IPS DF 6.9 (cell line): ENCODE results near the gene FLRT3.

ENCODE experiments used
- DNase-seq: peaks from one replicate; pipeline ENCODE4 v3.0.0-alpha.2; 2013; ENCODE audit warnings: low read depth, low spot score
- H3K27ac ChIP-seq: one replicate; pipeline ENCODE4 v1.5.1; 2013; ENCODE audit warnings: low read length, control low read depth
- H3K27me3 ChIP-seq: 2 replicates; pipeline ENCODE4 v1.6.1; 2013; ENCODE audit warnings: mild to moderate bottlenecking, low read length; ENCODE audit not compliant: control insufficient read depth, insufficient read depth
- H3K36me3 ChIP-seq: 2 replicates; pipeline ENCODE4 v1.6.1; 2013; ENCODE audit warnings: low read length; ENCODE audit not compliant: control insufficient read depth, insufficient read depth
- H3K4me1 ChIP-seq: 2 replicates; pipeline ENCODE4 v1.6.1; 2013; ENCODE audit warnings: low read length; ENCODE audit not compliant: control insufficient read depth, insufficient read depth
- H3K4me3 ChIP-seq: 2 replicates; pipeline ENCODE4 v1.5.1; 2013; ENCODE audit warnings: mild to moderate bottlenecking, low read length
- H3K9me3 ChIP-seq: 2 replicates; pipeline ENCODE4 v1.6.1; 2013; ENCODE audit warnings: low read length, inconsistent platforms; ENCODE audit not compliant: control insufficient read depth, insufficient read depth
- WGBS: extraction: QIAGEN DNeasy Blood & Tissue Kit; methylation state at CpG from one replicate; pipeline ENCODE4 v1.1.7; 2013; ENCODE audit warnings: mixed read lengths, missing lambda C conversion rate; ENCODE audit not compliant: insufficient read length, insufficient coverage; 5-methylcytosine and 5-hydroxymethylcytosine counted together

FLRT3 gene

DNA sequence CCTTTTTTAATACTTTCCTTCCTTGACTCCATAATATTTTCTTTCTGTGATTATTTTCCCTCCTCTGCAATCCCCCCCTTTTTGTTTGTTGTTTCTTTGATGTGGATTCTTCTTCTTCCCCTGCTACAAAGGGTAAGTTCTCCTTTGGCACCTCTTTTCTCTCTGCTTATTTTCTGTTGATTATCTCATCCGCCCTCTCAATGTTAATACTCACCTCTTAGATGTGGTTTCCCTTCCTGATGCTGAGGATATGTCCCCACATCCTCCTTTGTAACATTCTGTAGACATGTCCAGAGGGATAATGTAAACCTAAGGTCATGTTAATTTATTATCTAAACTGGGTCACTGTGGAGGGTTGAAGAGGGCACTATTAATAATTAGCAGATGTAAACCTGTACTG, 17.7 kb downstream of the FLRT3 start:
- Histone ChIP-seq H3K4me1 (no peaks in the 10 kb centered on the region), H3K4me3 (no peak overlapping the region), H3K36me3 (no peaks in the 10 kb centered on the region), H3K27ac (no peak overlapping the region), H3K9me3 (no peaks in the 10 kb centered on the region), H3K27me3 (no peaks in the 10 kb centered on the region)
- no CpG with 5 or more reads among the region's 1 CpG for WGBS
- no peak for DNase-seq

DNA sequence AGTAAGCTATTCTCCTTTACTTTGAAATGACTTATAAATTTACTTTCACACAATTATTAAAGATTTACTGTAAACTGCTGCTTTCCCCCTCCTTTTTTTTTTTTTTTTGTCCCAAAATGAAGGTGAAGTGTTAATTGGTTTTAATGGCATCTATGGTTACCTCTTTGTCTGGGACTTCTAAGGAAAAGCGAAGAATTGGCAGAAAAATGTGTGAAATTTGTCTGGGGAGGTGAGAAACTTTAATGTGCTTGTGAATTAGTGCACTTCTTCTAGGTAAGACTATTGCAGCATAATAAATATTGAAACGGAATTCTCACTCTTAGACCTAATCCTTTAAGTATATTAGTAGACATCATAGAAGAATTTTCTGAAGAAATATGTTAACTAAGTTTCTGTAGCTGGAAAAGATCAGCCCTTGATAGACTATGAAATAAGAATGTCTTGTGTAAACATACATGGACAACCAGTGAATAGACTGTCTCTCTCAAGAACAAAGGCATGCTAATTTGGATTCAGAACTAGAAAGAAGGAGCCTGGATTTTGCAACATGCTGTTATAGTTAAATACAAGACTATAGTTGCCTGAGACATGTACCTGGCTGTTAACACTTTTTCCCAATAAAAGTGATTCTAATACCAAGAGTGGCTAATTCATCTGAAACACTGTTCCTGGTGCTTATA, 23.9 kb downstream of the FLRT3 start:
- no peaks in the 10 kb centered on the region for H3K9me3 ChIP-seq
- DNase-seq: no peak
- WGBS: no CpG with 5 or more reads among the region's 2 CpGs
- H3K4me3 ChIP-seq: no peak overlapping the region
- H3K36me3 ChIP-seq: no peaks in the 10 kb centered on the region
- H3K27ac ChIP-seq: no peak overlapping the region
- no peaks in the 10 kb centered on the region for H3K4me1 ChIP-seq
- no peaks in the 10 kb centered on the region for H3K27me3 ChIP-seq

DNA sequence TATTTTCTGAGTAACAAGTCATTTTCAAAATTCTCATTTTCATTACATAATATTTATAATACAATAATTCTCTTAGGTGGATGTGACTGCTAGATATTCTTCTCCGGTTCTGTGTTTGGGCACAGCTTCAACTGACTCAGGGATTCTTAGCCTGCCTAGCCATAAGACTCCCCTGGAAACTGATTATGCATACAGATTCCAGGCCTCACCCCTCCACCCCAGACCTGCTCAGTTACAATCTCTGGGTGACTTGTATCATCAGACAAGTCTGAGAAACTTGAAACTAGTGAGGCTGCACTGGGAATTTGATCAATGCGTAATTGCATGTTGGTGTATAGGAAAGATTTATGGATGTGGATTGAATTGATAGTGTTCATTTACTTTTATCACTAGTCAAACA, 25.4 kb downstream of the FLRT3 start:
- DNase-seq: no peak
- Histone ChIP-seq H3K36me3 (no peaks in the 10 kb centered on the region), H3K9me3 (no peaks in the 10 kb centered on the region), H3K4me1 (no peaks in the 10 kb centered on the region), H3K27me3 (no peaks in the 10 kb centered on the region), H3K4me3 (no peak overlapping the region), H3K27ac (no peak overlapping the region)
- 100% methylated on average over 1 of the region's 2 CpGs for WGBS

DNA sequence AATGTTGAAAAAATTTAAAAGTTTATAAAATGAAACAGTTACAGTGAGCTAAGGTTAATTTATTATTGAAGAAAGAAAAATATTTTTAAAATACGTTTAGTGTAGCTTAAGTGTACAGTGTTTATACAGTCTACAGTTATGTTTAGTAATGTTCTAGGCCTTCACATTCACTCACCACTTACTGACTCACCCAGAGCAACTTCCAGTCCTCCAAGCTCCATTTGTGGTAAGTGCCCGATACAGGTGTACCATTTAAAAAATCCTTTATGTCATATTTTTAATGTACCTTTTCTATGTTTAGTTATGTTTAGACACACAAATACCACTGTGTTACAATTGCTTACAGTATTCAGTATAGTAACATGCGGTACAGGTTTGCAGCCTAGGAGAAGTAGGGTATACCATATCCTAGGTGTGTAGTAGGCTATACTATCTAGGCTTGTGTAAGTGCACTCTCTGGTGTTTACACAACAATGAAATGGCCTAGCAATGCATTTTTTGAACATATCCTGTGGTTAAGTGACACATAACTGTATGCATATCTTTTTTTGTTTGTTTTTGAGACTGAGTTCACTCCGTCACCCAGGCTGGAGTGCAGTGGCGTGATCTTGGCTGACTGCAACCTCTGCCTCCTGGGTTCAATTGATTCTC, 26.3 kb downstream of the FLRT3 start:
- Histone ChIP-seq H3K4me1 (no peaks in the 10 kb centered on the region), H3K9me3 (no peaks in the 10 kb centered on the region), H3K27ac (no peak overlapping the region), H3K27me3 (no peaks in the 10 kb centered on the region), H3K36me3 (no peaks in the 10 kb centered on the region), H3K4me3 (no peak overlapping the region)
- no peak for DNase-seq
- 100% methylated on average over 1 of the region's 5 CpGs for WGBS

DNA sequence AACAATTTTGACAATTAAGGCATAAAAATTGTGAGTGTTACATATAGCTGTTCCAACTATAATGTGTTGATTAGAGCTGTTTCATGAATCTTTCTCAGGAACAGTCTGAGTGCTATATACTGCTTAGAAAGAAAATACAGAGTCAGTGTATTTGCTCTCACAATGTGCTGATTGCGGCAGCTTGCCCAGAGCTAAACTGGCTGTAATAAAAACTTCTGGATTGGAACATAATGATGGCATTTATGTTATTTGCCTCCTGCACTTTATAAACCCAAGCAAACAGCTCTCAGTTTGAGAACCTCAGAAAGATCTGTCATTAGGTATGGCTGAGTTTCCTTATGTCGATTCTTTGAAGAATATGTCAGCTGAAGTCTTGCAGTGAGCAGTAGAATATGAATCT, 29.5 kb downstream of the FLRT3 start:
- Histone ChIP-seq H3K9me3 (no peaks in the 10 kb centered on the region), H3K27me3 (no peaks in the 10 kb centered on the region), H3K36me3 (no peaks in the 10 kb centered on the region), H3K27ac (no peak overlapping the region), H3K4me3 (no peak overlapping the region), H3K4me1 (no peaks in the 10 kb centered on the region)
- no peak for DNase-seq
- WGBS: no CpG with 5 or more reads among the region's 2 CpGs

DNA sequence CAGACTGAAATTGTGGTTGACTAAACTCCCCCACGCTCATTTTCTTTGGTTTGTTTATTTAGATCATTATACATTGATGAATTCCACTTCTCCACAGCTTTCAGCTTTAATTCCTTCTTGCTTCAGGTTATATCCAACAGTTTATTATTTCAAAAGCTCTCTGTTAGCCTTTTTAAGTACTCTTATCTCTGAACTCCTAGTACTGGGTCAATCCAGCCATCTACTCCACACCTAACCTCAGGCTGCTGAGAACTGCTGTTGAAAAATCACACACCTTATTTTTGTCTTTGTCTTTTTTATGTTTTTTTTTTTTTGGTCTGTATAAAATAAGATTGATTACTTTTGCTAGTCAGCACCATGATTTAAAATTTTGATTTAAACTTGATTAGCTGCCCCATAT, 32.9 kb downstream of the FLRT3 start:
- Histone ChIP-seq H3K9me3 (no peaks in the 10 kb centered on the region), H3K4me1 (no peaks in the 10 kb centered on the region), H3K27ac (no peak overlapping the region), H3K27me3 (no peaks in the 10 kb centered on the region), H3K36me3 (no peaks in the 10 kb centered on the region), H3K4me3 (no peak overlapping the region)
- no CpG with 5 or more reads among the region's 1 CpG for WGBS
- no peak for DNase-seq

DNA sequence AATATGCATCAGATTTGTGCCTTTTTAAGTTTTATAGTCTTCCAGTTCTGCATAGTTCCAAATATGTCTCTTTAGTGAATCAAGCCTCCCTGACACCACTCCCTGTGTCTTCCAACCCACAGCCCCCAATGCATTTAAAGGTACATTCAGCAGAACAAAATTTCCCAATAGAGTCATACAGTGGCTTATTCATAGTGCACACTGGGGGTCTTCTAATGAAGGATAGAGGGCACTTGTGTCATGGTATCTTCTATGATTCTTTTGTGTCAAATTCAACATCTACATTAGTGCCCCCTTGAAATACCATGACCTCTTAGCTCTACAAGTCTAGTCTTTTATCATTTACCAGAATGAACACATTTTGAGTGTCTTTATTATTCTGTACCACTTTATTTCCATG, 33.8 kb downstream of the FLRT3 start:
- Histone ChIP-seq H3K27me3 (no peaks in the 10 kb centered on the region), H3K36me3 (no peaks in the 10 kb centered on the region), H3K9me3 (no peaks in the 10 kb centered on the region), H3K4me1 (no peaks in the 10 kb centered on the region), H3K4me3 (no peak overlapping the region), H3K27ac (no peak overlapping the region)
- DNase-seq: no peak

DNA sequence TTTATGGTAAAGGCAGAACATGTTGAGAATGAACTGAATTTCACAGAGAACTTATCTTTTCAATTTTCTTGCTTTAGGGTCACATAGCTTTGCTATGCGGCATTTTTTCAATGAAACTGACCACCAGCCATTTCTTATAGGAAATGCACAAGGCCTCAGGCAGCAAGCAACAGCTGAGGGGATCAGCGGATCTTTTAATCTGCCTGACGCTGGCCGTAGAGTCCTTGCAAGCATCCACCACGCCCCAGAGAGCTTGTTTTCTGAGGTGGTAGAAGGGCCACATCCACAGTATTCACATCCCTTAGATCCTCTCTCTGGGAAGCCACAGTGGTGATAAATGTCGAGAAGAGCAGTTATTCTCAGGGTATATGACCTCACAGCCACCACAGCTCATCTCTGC, 34.3 kb downstream of the FLRT3 start:
- DNase-seq: no peak
- Histone ChIP-seq H3K4me3 (no peak overlapping the region), H3K9me3 (no peaks in the 10 kb centered on the region), H3K36me3 (no peaks in the 10 kb centered on the region), H3K4me1 (no peaks in the 10 kb centered on the region), H3K27me3 (no peaks in the 10 kb centered on the region), H3K27ac (no peak overlapping the region)
- no CpG with 5 or more reads among the region's 6 CpGs for WGBS

DNA sequence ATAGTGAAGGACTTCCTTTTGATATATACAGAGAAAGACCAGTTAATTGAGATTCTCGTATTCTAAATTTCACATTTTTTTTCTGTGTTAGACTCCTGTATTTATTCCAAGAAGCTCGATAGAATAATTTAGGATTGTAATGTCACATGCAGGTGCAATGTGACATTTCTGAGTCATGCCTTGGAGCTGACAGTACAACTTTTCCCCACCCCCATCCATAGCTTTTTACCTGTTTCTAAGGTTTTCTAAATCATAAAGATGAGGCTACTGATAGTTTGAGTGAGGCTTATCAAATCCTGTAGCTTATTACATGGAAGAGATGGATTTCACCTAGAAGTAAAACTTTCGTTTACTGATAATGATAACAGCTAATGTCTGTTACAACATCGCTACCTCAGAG, 37.6 kb downstream of the FLRT3 start:
- H3K9me3 ChIP-seq: no peaks in the 10 kb centered on the region
- H3K27me3 ChIP-seq: no peaks in the 10 kb centered on the region
- no peak overlapping the region for H3K4me3 ChIP-seq
- DNase-seq: no peak
- H3K4me1 ChIP-seq: no peaks in the 10 kb centered on the region
- no CpG with 5 or more reads among the region's 4 CpGs for WGBS
- H3K27ac ChIP-seq: no peak overlapping the region
- no peaks in the 10 kb centered on the region for H3K36me3 ChIP-seq

DNA sequence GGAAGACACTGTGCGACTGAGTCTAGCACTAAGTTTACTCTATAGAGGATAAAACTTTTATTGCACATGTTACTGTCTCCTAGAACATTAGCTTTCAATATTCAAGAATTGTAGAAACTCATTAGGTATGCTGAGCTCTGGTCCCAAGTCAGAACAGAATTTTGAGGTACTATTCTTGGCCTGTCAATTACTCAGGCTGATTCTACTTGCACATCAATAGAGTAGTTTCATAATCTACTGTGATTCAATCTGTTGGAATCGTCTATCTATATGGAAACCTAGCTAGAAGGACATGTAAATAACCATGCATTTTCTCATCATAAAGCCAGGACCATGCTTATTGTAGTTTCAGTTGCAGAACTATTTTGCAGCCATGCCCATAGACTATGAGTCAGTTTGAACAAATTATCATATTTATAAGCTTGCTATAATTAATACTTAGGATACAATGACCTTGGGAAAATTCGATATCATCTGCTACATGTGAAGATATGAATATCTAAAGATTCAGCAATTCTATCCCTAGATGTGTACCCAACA, 41.6 kb downstream of the FLRT3 start:
- Histone ChIP-seq H3K4me3 (no peak overlapping the region), H3K4me1 (no peaks in the 10 kb centered on the region), H3K27ac (no peak overlapping the region), H3K36me3 (no peaks in the 10 kb centered on the region), H3K9me3 (no peaks in the 10 kb centered on the region), H3K27me3 (no peaks in the 10 kb centered on the region)
- WGBS: no CpG with 5 or more reads among the region's 3 CpGs
- no peak for DNase-seq

DNA sequence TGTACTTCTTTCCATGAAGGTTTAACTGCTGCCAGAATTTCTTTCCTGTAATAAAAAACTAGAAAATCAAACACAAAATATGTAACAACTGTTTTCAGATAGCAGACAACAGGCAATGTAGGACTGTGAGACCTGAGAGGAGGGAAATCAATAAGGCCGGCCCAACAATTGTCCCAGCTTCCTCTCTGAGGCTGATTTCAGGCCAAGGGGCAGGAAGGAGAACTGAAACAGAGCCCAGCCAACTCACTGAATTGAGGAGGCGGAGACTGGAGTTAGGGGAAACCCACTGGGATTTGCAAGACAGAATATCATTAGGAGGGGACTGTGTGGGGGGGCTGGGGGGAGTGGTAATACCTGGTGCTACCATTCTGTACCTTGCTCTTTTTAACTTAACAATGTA, 42.2 kb downstream of the FLRT3 start:
- Histone ChIP-seq H3K27me3 (no peaks in the 10 kb centered on the region), H3K4me1 (no peaks in the 10 kb centered on the region), H3K4me3 (no peak overlapping the region), H3K36me3 (no peaks in the 10 kb centered on the region), H3K9me3 (no peaks in the 10 kb centered on the region), H3K27ac (no peak overlapping the region)
- DNase-seq: no peak
- no CpG with 5 or more reads among the region's 2 CpGs for whole genome bisulfite sequencing
